ENCODE measurements around the gene HDAC6. TPM values are rescaled to one million over a fixed set of nuclear protein-coding genes. Genes with fewer than 3 reads are reported as not detected.

The HDAC6 gene
- total RNA-seq, 1 experiment from 2014 or later = 49.4 TPM

DNA sequence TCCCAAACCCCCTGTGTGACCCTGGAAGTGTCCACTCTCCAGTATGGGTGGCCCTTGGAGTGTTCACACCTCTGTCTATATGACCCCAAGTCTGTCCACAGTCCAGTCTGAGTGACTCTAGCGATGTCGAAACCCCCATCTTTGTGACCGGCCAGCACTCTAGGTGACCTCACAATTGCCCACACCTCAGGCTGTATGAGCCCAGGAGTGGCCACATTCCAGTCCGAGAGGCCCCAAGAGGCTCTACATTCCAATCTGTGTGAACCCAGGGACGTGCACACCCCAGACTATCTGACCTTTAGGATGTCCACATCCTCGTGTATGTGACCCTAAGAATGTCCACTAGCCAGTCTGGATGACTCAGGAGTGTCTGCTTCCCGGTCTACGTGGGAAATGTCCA is 47.6 kb upstream of the HDAC6 start:
- Histone ChIP-seq H3K27ac (ENCODE audit: low read depth, low read length, poor library complexity, severe bottlenecking) (no peak overlapping the region), H3K27me3 (replicated peaks; ENCODE audit: insufficient read depth, low read depth, low read length, poor library complexity) (no peaks in the 10 kb centered on the region), H3K4me3 (ENCODE audit: low read depth, low read length, poor library complexity, severe bottlenecking) (no peak overlapping the region), H3K36me3 (ENCODE audit: insufficient read depth, low read length, poor library complexity, severe bottlenecking) (no peaks in the 10 kb centered on the region), H3K4me1 (ENCODE audit: insufficient read depth, low read length, poor library complexity, severe bottlenecking) (no peaks in the 10 kb centered on the region), H3K9me3 (ENCODE audit: low read depth, low read length, poor library complexity, severe bottlenecking) (no peaks in the 10 kb centered on the region)
- intact Hi-C loops (cut with micrococcal nuclease; ENCODE audit: unreplicated experiment) = no loop called here
- DNase-seq (ENCODE audit: low spot score) = no peak
- ChIA-PET POLR2A (ENCODE audit: low non-redundant PET) (no interaction called here), CTCF (no interaction called here)
- no TSS peak for BruUV-seq (replicated peaks)
- no peak for TF ChIP-seq EZH2 (IDR thresholded peaks at IDR 0.05; ENCODE audit: borderline replicate concordance, low read depth, low read length, poor library complexity, severe bottlenecking)
- TF ChIP-seq, protein P1, sequence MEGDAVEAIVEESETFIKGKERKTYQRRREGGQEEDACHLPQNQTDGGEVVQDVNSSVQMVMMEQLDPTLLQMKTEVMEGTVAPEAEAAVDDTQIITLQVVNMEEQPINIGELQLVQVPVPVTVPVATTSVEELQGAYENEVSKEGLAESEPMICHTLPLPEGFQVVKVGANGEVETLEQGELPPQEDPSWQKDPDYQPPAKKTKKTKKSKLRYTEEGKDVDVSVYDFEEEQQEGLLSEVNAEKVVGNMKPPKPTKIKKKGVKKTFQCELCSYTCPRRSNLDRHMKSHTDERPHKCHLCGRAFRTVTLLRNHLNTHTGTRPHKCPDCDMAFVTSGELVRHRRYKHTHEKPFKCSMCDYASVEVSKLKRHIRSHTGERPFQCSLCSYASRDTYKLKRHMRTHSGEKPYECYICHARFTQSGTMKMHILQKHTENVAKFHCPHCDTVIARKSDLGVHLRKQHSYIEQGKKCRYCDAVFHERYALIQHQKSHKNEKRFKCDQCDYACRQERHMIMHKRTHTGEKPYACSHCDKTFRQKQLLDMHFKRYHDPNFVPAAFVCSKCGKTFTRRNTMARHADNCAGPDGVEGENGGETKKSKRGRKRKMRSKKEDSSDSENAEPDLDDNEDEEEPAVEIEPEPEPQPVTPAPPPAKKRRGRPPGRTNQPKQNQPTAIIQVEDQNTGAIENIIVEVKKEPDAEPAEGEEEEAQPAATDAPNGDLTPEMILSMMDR (conservative IDR thresholded peaks at IDR 0.05; ENCODE audit: low read depth, low read length) = no peak

DNA sequence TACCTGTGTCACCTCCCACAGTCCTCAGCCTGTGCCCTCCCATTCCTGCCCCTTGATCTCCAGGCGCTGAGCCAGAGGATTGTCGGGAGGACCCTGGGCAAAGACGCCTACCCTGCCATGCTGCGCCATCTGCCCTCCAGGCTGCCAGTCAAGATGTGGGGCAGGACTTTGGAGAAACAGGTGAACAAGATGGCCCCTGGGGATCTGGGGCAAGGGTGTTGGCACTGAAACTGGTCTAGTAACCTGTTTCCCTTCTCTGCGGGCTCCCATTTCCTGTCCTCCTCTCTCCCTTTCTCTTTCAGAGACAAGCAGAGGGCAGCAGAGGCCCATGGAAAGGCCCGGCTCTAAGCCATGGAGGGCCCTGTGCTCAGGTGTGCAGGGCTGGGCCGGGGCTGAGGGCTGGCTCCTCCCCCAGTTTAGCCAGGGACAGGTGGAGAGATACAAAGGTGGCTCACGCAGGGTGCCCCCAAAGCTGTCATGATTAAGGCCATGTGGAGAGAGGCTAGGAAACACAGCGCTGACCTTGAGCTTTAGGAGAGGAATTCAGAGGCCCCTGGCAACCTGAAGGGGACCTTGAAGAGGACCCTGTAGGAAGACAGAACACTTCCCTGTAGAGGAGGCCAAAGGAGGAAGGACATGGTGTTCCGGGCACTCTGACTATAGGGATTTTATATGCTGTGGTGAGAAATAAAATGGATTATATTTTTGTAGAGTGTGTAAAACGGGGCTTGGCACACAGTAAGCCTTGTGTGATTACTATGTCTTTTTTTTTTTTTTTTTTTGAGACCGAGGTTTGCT is 40.0 kb upstream of the HDAC6 start, which contains the start of gene GLOD5:
TSS of gene GLOD5 (plus strand) at position 74 of the 798 bp plus-strand sequence. CDS start at position 118, 44 bp downstream.
- H3K9me3 ChIP-seq (ENCODE audit: low read depth, low read length, poor library complexity, severe bottlenecking) = no peaks in the 10 kb centered on the region
- peak; percentile 5 for DNase-seq (ENCODE audit: low spot score)

DNA sequence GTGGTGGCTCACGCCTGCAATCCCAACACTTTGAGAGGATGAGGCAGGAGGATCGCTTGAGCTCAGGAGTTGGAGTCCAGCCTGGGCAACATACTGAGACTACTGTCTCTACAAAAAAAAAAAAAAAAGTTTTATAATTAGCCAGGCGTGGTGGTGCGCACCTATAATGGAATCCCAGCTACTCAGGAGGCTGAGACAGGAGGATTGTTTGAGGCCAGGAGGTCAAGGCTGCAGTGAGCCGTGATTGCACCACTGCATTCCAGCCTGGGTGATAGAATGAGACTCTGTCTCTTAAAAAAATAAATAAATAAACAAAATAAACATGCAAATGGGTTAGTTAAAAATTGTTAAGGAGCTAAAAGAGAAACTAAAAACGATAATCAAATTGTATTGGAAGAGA is 32.6 kb upstream of the HDAC6 start:
- no peak for DNase-seq (ENCODE audit: low spot score)
- Histone ChIP-seq H3K27me3 (replicated peaks; ENCODE audit: insufficient read depth, low read depth, low read length, poor library complexity) (no peaks in the 10 kb centered on the region), H3K4me3 (ENCODE audit: low read depth, low read length, poor library complexity, severe bottlenecking) (no peak overlapping the region), H3K27ac (ENCODE audit: low read depth, low read length, poor library complexity, severe bottlenecking) (no peak overlapping the region), H3K4me1 (ENCODE audit: insufficient read depth, low read length, poor library complexity, severe bottlenecking) (no peaks in the 10 kb centered on the region), H3K9me3 (ENCODE audit: low read depth, low read length, poor library complexity, severe bottlenecking) (no peaks in the 10 kb centered on the region), H3K36me3 (ENCODE audit: insufficient read depth, low read length, poor library complexity, severe bottlenecking) (no peaks in the 10 kb centered on the region)
- CTCF ChIA-PET = no interaction called here
- intact Hi-C loops (cut with micrococcal nuclease; ENCODE audit: unreplicated experiment) = no loop called here
- TF ChIP-seq EZH2 (IDR thresholded peaks at IDR 0.05; ENCODE audit: borderline replicate concordance, low read depth, low read length, poor library complexity, severe bottlenecking) = no peak
- TF ChIP-seq, protein P1 (conservative IDR thresholded peaks at IDR 0.05; ENCODE audit: low read depth, low read length) = no peak
- no TSS peak for BruUV-seq (replicated peaks)
- POLR2A ChIA-PET (ENCODE audit: low non-redundant PET) = no interaction called here

More for the DNA sequence above, 40.0 kb upstream of the HDAC6 start, which contains the start of gene GLOD5:
- ChIA-PET CTCF (no interaction called here), POLR2A (ENCODE audit: low non-redundant PET) (no interaction called here)
- Histone ChIP-seq H3K27ac (ENCODE audit: low read depth, low read length, poor library complexity, severe bottlenecking) (no peak within 1 kb of the TSS), H3K4me3 (ENCODE audit: low read depth, low read length, poor library complexity, severe bottlenecking) (no peak within 1 kb of the TSS), H3K4me1 (ENCODE audit: insufficient read depth, low read length, poor library complexity, severe bottlenecking) (no peaks in the 10 kb centered on the region), H3K36me3 (ENCODE audit: insufficient read depth, low read length, poor library complexity, severe bottlenecking) (no peaks in the 10 kb centered on the region), H3K27me3 (replicated peaks; ENCODE audit: insufficient read depth, low read depth, low read length, poor library complexity) (no peaks in the 10 kb centered on the region)
- no peak for TF ChIP-seq EZH2 (IDR thresholded peaks at IDR 0.05; ENCODE audit: borderline replicate concordance, low read depth, low read length, poor library complexity, severe bottlenecking)
- TF ChIP-seq, protein P1 (conservative IDR thresholded peaks at IDR 0.05; ENCODE audit: low read depth, low read length) = 0 out of 2 replicates have a peak, but pooled peaks have one; percentile 26
- intact Hi-C loops (cut with micrococcal nuclease; ENCODE audit: unreplicated experiment) = no loop called here
- BruUV-seq (replicated peaks) = no TSS peak

Data from A673 (cell line).